Aorta (tissue), 5 donors: ENCODE measurements around the gene KCNN2. TPM values are rescaled to one million over a fixed set of nuclear protein-coding genes. Genes with fewer than 3 reads are reported as not detected.

Experiments used
- ATAC-seq: fragments of 200-7000 bp; cut with Tn5 transposase; one replicate; pipeline ENCODE4 v1.9.1; 2022; ENCODE audit warnings: moderate library complexity; ENCODE audit not compliant: low FRiP score
- DNase-seq, 2 donors: peaks; one replicate each; pipeline ENCODE4 v3.0.0-alpha.2; 2020
- H3K27ac ChIP-seq, 2 donors: one replicate each; pipeline ENCODE4 v1.5.1; 2013; ENCODE audit warnings: low read length in 2 of 2, mild to moderate bottlenecking in 2 of 2, moderate library complexity in 2 of 2, control low read depth in 1 of 2, inconsistent platforms in 1 of 2, low read depth in 1 of 2
- H3K27me3 ChIP-seq, 2 donors: one replicate each; pipeline ENCODE4 v1.6.1; 2013; ENCODE audit warnings: control low read depth in 1 of 2, low read length in 1 of 2, mild to moderate bottlenecking in 1 of 2, moderate library complexity in 1 of 2; ENCODE audit not compliant: insufficient read depth in 2 of 2, control insufficient read depth in 1 of 2
- H3K36me3 ChIP-seq, 2 donors: one replicate each; pipeline ENCODE4 v1.6.1; 2013; ENCODE audit warnings: control low read depth in 1 of 2, low read length in 1 of 2, mild to moderate bottlenecking in 1 of 2; ENCODE audit not compliant: insufficient read depth in 2 of 2, control insufficient read depth in 1 of 2
- H3K4me1 ChIP-seq, 2 donors: one replicate each; pipeline ENCODE4 v1.6.1; 2013; ENCODE audit warnings: low read length in 2 of 2, control low read depth in 1 of 2, mild to moderate bottlenecking in 1 of 2, moderate library complexity in 1 of 2; ENCODE audit not compliant: insufficient read depth in 2 of 2, control insufficient read depth in 1 of 2
- H3K4me3 ChIP-seq, 2 donors: one replicate each; pipeline ENCODE4 v1.5.1; 2013; ENCODE audit warnings: low read length in 2 of 2, control low read depth in 1 of 2, mild to moderate bottlenecking in 1 of 2
- H3K9me3 ChIP-seq: one replicate; pipeline ENCODE4 v1.6.1; 2013; ENCODE audit warnings: mild to moderate bottlenecking, low read length; ENCODE audit not compliant: control insufficient read depth
- WGBS, 2 donors: extraction: QIAGEN DNeasy Blood & Tissue Kit; methylation state at CpG; one replicate each; pipeline ENCODE4 v1.1.7; 2013; 5-methylcytosine and 5-hydroxymethylcytosine counted together
- intact Hi-C, 2 donors: fragments of 100-400 bp; cut with DNase I; formaldehyde crosslinking; loops; one replicate each; pipeline versions ENCODE4 v1.14.2 to v1.15.0; 2022
- polyA plus RNA-seq, 2 donors: library from polyadenylated mRNA; stranded (reverse); fragments of 200-250 nt; gene quantifications; one replicate each; pipeline ENCODE4 v1.2.3, GENCODE V29; 2013
- total RNA-seq, 2 donors: library from RNA; stranded (reverse); fragmentation: NEBNext Ultra II Directional; extraction: Animal tissue kit (Norgen Biotek cat#: 25700); gene quantifications; one replicate each; pipeline ENCODE4 v1.2.1, GENCODE V29; 2021
- donor health status: healthy with polysubstance abuse.
- donor health status: Bipolar disorder and iron deficiency.
- donor health status: DM: no; HTN: no; CAD: no.
- donor health status: DM: no; HTN: no; CAD: no.
- donor health status: DM: yes; HTN: yes; CAD: no.

KCNN2 gene
- total and polyA plus RNA-seq, 4 donors: 0.32 to 0.57 TPM; not detected in 2

DNA sequence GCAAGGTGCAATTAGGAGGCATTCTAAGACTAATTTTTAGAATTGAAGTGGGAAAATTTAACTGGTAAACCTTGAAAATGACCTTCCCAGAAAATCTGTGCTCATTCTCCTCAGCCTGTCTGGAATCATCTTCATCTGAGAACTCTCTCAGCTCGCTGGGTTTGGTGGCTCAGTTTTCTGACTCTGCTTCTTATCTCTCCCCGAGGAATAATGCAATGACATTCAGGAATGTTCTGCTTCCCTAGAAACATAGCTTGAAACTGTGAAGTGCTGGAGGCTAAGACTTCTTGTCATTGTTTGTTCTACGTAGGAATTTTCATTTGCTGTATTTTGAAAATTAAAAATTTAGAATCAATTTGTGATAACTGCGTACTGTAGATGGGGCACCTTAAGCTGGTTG is 86.6 kb downstream of the KCNN2 start:
- Histone ChIP-seq H3K9me3 (no peaks in the 10 kb centered on the region), H3K4me1 (no peaks in the 10 kb centered on the region), H3K27me3 (no peaks in the 10 kb centered on the region), H3K27ac (no peak overlapping the region), H3K36me3 (no peaks in the 10 kb centered on the region), H3K4me3 (no peak overlapping the region)
- DNase-seq: no peak
- intact Hi-C loops: loop anchor here (2.0 to 5.0 kb wide), 2 partner anchors 770 to 836 kb away; no protein-coding TSS in a partner anchor
- 9 to 23% methylated on average over 4 of the region's 4 CpGs for WGBS, 2 donors
- no peak for ATAC-seq

DNA sequence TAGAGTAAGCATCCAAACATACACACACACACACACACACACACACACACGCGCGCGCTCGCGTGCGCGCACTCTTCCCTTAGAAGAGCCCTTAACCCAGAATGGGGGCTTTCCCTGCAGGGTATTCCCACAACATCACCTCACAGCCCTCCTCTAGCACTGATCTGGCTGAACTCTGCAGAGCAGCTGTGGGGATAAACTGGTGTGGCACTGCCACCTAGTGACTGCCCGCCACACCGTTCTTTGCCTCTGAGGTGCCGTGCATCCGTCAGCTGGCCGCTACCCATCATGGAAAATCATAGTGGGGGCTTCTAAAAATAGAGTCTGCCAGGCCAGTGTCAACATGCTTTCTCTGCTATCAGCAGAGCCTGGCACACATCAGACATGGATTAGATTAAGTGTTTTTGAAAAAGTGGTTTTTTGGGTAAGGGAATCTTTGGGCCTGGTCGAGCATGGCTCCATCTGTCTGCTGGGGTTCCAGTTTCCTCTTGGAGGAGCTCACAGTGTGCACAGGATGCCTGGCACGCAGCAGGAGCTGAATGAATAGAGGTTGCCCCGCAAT is 88.1 kb downstream of the KCNN2 start:
- Histone ChIP-seq H3K9me3 (no peaks in the 10 kb centered on the region), H3K27me3 (no peaks in the 10 kb centered on the region), H3K27ac (no peak overlapping the region), H3K4me3 (no peak overlapping the region), H3K36me3 (no peaks in the 10 kb centered on the region), H3K4me1 (no peaks in the 10 kb centered on the region)
- 2 to 4% methylated on average over 16 of the region's 16 CpGs for WGBS, 2 donors
- DNase-seq (peak; percentile 65 to 89), ATAC-seq (peak; percentile 91)
- intact Hi-C loops: loop anchor here (2.0 to 5.0 kb wide), 4 partner anchors 771 to 838 kb away; no protein-coding TSS in a partner anchor

DNA sequence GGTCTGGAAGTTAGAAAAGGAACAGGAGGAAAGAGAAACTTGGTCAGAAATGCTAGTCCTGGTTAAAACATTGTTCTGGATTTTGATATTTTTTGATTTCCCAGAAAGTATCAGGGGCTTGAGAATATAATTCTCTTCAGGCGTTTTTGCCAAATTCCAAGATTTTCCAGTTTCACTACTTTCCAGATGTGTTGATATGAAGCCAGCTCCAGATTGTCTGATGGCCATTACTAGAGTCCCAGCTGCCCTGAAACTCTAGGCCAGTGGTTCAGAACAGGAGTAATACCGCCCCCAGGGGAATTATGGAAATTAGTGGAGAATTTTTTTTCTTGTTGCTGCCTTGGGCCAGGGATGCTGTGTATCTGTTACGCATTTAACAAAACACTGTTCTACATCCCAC is 88.6 kb downstream of the KCNN2 start:
- Histone ChIP-seq H3K9me3 (no peaks in the 10 kb centered on the region), H3K4me1 (no peaks in the 10 kb centered on the region), H3K27me3 (no peaks in the 10 kb centered on the region), H3K4me3 (no peak overlapping the region), H3K36me3 (no peaks in the 10 kb centered on the region), H3K27ac (no peak overlapping the region)
- DNase-seq (no peak), ATAC-seq (no peak)
- intact Hi-C loops: loop anchor here (2.0 to 5.0 kb wide), 2 partner anchors 773 to 838 kb away; no protein-coding TSS in a partner anchor
- 48 to 51% methylated on average over 3 of the region's 3 CpGs for WGBS, 2 donors

DNA sequence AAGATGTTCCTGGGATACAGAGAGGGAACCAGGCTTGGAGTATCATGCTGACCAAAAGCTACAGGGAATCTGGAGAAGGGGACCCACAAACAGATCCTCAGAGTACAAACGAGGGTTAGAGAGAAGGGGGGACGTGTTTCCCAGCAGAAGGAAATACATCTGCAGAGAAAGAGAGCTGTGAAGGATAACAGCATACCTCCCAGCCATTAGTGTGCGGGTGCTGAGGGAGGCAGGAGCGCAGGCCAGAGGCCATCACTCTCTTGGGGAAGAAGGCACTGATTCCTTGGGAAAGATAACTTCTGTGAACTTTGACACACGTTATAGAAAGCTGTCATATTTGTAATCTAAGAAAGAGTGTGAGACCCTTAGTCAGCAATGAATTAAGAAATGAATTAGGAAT is 96.9 kb downstream of the KCNN2 start:
- Histone ChIP-seq H3K36me3 (no peaks in the 10 kb centered on the region), H3K27me3 (no peaks in the 10 kb centered on the region), H3K9me3 (no peaks in the 10 kb centered on the region), H3K27ac (no peak overlapping the region), H3K4me3 (no peak overlapping the region), H3K4me1 (no peaks in the 10 kb centered on the region)
- ATAC-seq (no peak), DNase-seq (no peak)
- 71 to 72% methylated on average over 5 of the region's 5 CpGs for WGBS, 2 donors
- intact Hi-C loops: no loop called here

DNA sequence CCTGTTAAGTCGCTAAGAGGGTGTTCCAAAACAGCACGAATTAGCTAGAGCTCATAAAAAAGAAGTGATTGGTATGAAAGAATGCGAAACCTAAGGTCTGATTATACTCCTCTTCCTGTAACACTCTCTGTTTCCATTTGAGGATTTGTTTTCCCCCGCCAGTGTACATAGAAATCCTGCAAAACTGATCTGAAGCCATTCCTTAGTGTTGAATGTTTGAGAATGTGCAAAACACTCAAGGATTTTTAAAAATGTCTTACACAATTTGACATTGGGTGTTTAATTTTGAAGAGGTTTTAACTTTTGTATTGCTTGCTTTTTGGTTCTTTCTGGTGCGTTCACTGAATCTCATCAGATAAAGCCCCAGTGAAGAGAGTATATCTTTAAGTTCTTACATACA is 105.3 kb downstream of the KCNN2 start:
- no peaks in the 10 kb centered on the region for H3K27me3 ChIP-seq
- no peak overlapping the region for H3K27ac ChIP-seq
- WGBS, 2 donors: 42 to 51% methylated on average over 5 of the region's 5 CpGs
- no peaks in the 10 kb centered on the region for H3K9me3 ChIP-seq
- H3K4me1 ChIP-seq: no peaks in the 10 kb centered on the region
- DNase-seq (no peak), ATAC-seq (no peak)
- intact Hi-C loops: no loop called here
- H3K4me3 ChIP-seq: no peak overlapping the region
- H3K36me3 ChIP-seq: no peaks in the 10 kb centered on the region

DNA sequence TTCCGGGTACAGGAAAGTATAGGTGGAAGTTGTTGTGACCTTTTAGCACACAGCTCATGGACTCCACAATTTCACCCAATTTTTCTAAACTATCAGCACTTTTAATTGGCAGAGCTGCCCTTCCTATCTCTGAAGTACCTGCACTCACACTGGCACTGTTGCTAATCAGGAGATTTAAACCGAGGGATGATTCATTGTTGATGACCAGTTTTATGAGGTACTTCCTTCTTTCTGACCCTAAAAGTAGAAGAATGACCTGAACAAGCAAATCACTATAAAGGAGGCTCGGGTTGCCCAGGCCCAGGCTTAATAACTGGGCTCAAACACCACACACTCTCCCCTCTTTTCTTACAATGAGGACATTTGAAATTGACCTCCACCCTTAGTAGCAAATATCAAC is 105.9 kb downstream of the KCNN2 start:
- ATAC-seq: no peak
- Histone ChIP-seq H3K27ac (no peak overlapping the region), H3K4me1 (no peaks in the 10 kb centered on the region), H3K9me3 (no peaks in the 10 kb centered on the region), H3K27me3 (no peaks in the 10 kb centered on the region), H3K36me3 (no peaks in the 10 kb centered on the region), H3K4me3 (no peak overlapping the region)
- 57 to 66% methylated on average over 3 of the region's 3 CpGs for WGBS, 2 donors
- intact Hi-C loops: no loop called here
- no peak for DNase-seq

DNA sequence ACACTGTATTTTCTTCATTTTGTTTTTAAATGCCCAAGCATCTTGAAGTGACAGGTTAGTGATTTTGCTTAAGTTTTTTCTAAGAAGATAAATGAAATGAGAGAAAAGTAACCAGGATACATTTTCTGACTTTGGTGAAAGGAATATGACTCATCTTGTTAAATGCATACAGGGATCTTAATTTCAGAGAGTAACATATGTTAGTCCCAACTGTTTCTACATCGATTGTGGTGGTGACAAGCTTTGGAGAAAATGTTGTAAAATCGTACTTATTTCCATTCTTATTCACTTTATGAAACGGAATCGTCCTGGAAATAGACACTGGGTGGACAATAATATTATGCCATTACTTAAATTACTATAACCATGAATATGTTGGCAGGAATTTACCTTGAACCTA is 107.5 kb downstream of the KCNN2 start:
- Histone ChIP-seq H3K4me1 (no peaks in the 10 kb centered on the region), H3K36me3 (no peaks in the 10 kb centered on the region), H3K27ac (no peak overlapping the region), H3K27me3 (no peaks in the 10 kb centered on the region), H3K4me3 (no peak overlapping the region), H3K9me3 (no peaks in the 10 kb centered on the region)
- 77 to 82% methylated on average over 4 of the region's 4 CpGs for WGBS, 2 donors
- intact Hi-C loops: no loop called here
- DNase-seq (no peak), ATAC-seq (no peak)

DNA sequence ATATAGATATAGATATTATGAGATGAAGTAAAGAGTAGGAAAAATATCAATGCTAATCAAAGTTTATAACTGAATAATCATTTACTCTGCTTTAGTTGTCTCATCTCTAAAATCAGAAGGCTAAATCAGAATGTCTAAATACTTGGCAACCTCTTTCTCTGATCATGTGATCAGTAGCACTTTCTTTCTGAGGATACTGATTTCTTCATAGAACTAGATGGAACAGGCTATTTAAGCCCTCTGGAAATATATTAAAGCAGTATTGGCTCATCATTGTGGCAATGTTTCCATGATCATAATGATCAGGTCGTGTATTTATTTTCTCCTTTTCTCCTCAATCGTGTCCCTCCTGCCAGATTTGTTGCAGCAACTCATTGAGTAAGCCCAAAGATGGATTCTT is 109.7 kb downstream of the KCNN2 start:
- 79 to 85% methylated on average over 2 of the region's 2 CpGs for WGBS, 2 donors
- DNase-seq (no peak), ATAC-seq (no peak)
- Histone ChIP-seq H3K9me3 (no peaks in the 10 kb centered on the region), H3K27ac (no peak overlapping the region), H3K4me1 (no peaks in the 10 kb centered on the region), H3K36me3 (no peaks in the 10 kb centered on the region), H3K27me3 (no peaks in the 10 kb centered on the region), H3K4me3 (no peak overlapping the region)
- intact Hi-C loops: no loop called here

DNA sequence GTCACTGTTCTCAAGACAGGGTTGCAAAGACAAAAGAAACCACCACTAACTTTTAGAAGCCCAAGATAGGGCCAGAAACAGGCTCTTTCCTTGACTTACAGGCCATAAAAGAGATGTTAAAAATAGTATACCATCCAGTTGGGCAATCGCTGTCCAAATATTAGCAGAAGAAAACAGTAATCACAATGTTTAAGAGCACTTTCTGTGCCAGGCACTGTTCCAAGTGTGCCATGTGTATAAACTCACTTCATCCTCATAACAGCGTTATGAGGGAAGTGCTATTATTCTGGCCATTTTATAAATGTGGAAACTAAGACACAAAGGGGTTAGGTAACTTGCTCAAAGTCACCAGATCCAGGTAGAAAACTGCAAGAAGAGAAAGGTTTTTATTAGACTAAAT is 111.7 kb downstream of the KCNN2 start:
- no peak overlapping the region for H3K4me3 ChIP-seq
- H3K27ac ChIP-seq: no peak overlapping the region
- ATAC-seq (no peak), DNase-seq (no peak)
- intact Hi-C loops: no loop called here
- no peaks in the 10 kb centered on the region for H3K36me3 ChIP-seq
- no peaks in the 10 kb centered on the region for H3K27me3 ChIP-seq
- 8 to 10% methylated on average over 2 of the region's 2 CpGs for WGBS, 2 donors
- H3K4me1 ChIP-seq: no peaks in the 10 kb centered on the region
- peaks cover 2% of the 10 kb centered on the region for H3K9me3 ChIP-seq
